ENCODE results near the gene WDR82.

Gene WDR82

GRCh38 chr3:52322466-52322865, 44.0 kb upstream of the WDR82 start:
- H3K4me3 ChIP-seq (ENCODE audit: low read depth, low read length) = no peak overlapping the region
- no peak for TF ChIP-seq CTCF (IDR thresholded peaks at IDR 0.05; ENCODE audit: borderline replicate concordance, insufficient read depth, low read depth, low read length)

GRCh38 chr3:52321481-52321880, 43.0 kb upstream of the WDR82 start:
- no peak overlapping the region for H3K4me3 ChIP-seq (ENCODE audit: low read depth, low read length)
- TF ChIP-seq CTCF (IDR thresholded peaks at IDR 0.05; ENCODE audit: borderline replicate concordance, insufficient read depth, low read depth, low read length) = no peak

- H3K4me3 ChIP-seq (ENCODE audit: low read depth, low read length) = no peak overlapping the region
- no peak for TF ChIP-seq CTCF (IDR thresholded peaks at IDR 0.05; ENCODE audit: borderline replicate concordance, insufficient read depth, low read depth, low read length)
Measured at GRCh38 chr3:52319921-52320595, 41.6 kb upstream of the WDR82 start.

- no peak for TF ChIP-seq CTCF (IDR thresholded peaks at IDR 0.05; ENCODE audit: borderline replicate concordance, insufficient read depth, low read depth, low read length)
- no peak overlapping the region for H3K4me3 ChIP-seq (ENCODE audit: low read depth, low read length)
Measured at GRCh38 chr3:52318186-52318816, 39.9 kb upstream of the WDR82 start.

DNA sequence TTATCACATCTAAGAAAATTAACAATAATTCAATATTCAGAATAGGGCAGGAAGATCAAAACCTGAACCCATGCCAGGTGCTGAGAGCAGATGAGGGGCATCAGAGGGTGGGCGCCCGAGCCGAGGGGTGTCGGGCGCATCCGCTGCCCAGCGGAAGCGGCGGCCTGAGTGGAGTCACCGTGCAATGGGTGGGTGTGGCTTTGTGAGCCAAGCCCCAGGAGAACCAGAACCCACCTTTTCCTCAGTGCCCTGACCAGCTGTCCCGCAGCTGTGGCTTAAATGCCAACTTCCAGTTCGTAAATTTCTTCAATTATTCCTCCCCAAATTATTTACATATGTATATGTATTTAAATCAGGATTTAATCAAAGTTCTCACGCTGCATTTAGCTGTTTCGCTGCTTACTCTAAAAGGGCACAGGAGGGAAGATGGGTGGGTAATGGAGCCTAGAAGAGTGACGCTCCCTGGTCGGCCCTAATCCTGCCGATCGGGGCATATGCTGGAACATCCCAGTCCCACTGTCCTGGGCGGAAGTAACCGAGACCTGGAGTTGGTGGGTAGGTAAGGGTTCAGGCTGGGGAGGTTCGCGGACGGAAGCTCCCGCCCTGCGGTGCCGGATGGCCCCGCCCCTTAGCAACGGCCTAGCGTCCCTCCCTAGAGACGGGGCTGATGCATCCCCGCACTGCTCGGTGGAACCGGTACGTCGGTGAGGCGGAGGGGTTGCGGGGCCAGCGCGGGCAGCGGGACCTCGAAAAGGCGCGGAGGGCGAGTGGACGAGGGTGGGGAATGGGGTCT, 39.0 kb upstream of the WDR82 start:
- peak overlapping the region; percentile 48 for H3K4me3 ChIP-seq (ENCODE audit: low read depth, low read length)
- TF ChIP-seq CTCF (IDR thresholded peaks at IDR 0.05; ENCODE audit: borderline replicate concordance, insufficient read depth, low read depth, low read length) = no peak

GRCh38 chr3:52315977-52316764, 37.7 kb upstream of the WDR82 start, which contains the start of gene DNAH1:
Gene DNAH1, plus strand, starts transcription at chr3:52316319. Its CDS starts 6,124 bp downstream, at chr3:52322443.
- no peak within 1 kb of the TSS for H3K4me3 ChIP-seq (ENCODE audit: low read depth, low read length)

More at GRCh38 chr3:52315977-52316764, 37.7 kb upstream of the WDR82 start, which contains the start of gene DNAH1:
- TF ChIP-seq CTCF (IDR thresholded peaks at IDR 0.05; ENCODE audit: borderline replicate concordance, insufficient read depth, low read depth, low read length) = no peak

All from GM12875 (cell line).